Fibroblast of pulmonary artery (primary cell): ENCODE data around the gene GRIN3A.

Experiments used
- DNase-seq: peaks from one replicate; pipeline ENCODE4 v3.0.0-alpha.2; 2010; ENCODE audit warnings: low read depth
- H3K4me3 ChIP-seq: replicated peaks from 2 replicates; pipeline ENCODE4 v1.5.1; 2011; ENCODE audit warnings: low read depth, mild to moderate bottlenecking, control low read depth, low read length, moderate library complexity
- TF ChIP-seq, protein P1 (sequence below): IDR thresholded peaks from 2 replicates; pipeline ENCODE4 v1.5.1; 2011; ENCODE audit warnings: mild to moderate bottlenecking, control low read depth, low read length, inconsistent platforms; ENCODE audit errors: missing control alignments

GRIN3A gene

DNA sequence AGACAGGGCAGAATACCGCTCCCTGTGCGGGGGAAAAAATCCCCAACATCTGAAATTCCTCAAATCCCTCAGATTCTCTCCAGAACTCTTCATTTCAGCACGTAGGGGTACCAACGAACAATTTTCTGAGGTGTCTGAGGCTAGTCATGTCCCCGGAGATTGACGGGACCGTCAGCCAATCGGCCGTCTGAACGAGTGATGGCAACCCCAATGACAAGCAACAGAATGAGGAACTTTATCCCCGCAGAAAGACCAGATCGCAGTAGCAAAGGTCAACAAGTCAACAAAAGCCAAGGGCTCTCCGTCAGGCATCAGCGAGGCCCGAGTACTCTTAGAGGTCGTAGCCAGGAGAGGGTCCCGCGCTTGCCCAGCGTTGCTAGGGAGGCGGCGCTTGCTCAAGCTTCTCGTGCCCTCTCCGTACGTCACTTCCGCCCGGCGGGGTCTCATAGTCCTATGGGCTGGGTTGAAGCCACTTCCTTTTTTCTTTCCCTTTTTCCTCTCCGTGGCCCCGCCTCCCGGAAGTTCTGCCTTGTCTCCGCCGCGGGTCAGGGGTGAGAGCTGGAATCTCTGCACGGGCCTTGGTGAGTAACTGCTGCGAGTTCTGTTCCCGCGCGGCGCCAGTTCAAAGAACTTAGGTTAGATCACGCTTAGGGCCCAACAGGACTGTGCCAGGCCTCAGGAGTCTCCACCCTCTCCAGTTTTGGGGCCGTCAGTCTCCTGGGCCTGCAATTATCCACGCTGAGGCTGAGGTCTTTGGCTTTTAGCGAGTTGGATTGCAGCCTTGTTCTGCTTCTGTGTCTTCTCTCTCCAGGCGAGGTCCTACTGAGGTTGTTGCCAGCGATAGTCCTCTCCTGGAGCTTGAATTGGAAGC, 204.9 kb downstream of the GRIN3A start, which contains the start of gene RNF20:
TSS of gene RNF20 (plus strand) at position 520 of the 871 bp plus-strand sequence. CDS start 1,571 bp downstream, outside the sequence.
- peak within 1 kb of the TSS; percentile 77 for H3K4me3 ChIP-seq
- DNase-seq, result peak; percentile 99
- TF ChIP-seq, protein P1, sequence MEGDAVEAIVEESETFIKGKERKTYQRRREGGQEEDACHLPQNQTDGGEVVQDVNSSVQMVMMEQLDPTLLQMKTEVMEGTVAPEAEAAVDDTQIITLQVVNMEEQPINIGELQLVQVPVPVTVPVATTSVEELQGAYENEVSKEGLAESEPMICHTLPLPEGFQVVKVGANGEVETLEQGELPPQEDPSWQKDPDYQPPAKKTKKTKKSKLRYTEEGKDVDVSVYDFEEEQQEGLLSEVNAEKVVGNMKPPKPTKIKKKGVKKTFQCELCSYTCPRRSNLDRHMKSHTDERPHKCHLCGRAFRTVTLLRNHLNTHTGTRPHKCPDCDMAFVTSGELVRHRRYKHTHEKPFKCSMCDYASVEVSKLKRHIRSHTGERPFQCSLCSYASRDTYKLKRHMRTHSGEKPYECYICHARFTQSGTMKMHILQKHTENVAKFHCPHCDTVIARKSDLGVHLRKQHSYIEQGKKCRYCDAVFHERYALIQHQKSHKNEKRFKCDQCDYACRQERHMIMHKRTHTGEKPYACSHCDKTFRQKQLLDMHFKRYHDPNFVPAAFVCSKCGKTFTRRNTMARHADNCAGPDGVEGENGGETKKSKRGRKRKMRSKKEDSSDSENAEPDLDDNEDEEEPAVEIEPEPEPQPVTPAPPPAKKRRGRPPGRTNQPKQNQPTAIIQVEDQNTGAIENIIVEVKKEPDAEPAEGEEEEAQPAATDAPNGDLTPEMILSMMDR, result no peak

DNA sequence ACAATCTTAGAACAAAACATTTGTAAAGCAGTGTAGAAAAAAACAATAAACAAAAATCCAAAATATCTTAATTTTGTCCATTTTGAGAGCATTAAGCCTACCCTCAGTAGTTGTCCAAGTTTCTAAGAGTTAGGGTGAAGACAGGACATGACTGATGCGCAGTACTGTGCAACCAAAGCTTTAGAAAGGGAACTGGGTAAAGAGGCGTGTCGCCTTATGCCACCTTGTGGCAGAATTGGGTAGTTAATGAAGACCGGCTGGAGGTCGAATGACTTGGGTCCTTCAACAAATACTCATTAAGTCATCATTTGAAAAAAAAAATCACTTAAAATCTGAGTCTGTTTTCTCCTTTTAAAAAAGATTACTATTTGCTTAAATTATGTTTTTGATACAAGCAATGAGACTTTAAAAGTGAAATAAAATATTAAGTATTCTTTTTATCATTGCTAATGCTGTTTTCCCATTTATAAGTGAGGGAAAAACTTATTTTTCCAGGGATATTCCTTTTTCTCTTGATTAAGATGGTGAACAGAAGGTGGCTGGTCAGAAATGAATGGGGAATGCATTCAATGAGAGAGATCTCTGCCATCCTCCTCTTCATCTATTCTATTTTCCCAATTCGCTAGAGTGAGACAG, 208.3 kb downstream of the GRIN3A start:
- DNase-seq, result peak; percentile 85
- no peak overlapping the region for H3K4me3 ChIP-seq
- TF ChIP-seq, protein P1, result peak; percentile 89

DNA sequence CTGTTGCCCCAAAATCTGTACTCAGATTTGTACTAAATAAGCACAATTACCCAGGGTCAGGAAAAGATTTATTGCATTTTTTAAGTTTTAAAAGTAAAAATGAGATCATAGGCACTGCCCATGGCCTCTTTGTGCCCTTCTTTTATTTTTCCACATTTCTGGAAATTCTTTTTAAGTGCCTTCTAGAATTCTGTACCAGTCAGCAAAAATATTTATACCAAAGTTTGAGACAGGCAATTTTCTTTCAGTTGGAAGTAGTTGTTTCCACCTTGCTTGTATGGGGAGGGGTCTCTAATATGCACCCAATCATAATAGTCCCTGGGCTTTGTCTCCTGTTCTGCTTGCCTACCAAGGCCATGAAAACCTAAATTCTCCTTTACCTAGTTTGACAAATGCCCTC, 210.4 kb downstream of the GRIN3A start:
- TF ChIP-seq, protein P1, result no peak
- no peak for DNase-seq

DNA sequence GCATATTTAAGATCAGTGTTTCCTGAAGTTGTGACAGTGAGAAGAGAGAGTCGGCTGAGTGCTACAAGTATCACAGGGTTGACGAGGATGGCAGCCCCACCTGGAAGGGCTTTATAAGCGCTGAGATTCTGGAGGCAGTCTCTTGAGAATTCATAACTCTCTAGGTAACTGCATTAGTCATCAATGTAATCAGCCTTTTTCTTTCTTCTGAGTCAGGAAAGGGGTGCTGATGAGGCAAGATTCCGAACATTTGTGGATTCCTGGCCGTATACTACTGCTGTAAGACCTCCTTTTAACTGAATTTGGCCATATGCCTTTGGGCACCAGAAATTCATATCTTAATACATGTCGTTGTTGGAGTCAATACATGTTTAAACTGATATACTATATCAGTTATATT, 211.4 kb downstream of the GRIN3A start:
- TF ChIP-seq, protein P1, result no peak
- H3K4me3 ChIP-seq, result no peak overlapping the region
- no peak for DNase-seq

More for the DNA sequence above, 210.4 kb downstream of the GRIN3A start:
- H3K4me3 ChIP-seq, result no peak overlapping the region

DNA sequence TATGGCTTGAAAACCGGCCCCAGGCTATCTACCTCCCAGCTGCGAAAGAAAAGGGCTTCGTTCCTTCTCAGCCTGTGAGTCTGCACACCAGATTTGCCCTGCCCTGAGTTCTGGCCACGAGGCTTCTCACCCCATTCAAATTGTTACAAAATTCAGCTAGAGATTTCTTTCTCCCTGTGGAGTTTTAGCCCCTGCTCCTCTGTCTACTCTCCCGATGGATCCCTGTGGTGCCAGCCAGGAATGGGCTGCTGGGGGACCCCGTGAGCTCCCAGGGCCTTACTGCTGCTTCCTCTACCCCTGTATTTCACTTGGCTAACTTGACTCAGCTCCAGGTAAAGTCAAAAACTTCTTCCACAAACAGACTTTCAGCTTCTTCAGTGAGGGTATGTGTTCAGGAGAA, 214.1 kb downstream of the GRIN3A start:
- DNase-seq, result no peak
- TF ChIP-seq, protein P1, result no peak
- no peak overlapping the region for H3K4me3 ChIP-seq
